ENCODE results near the gene JAKMIP2. TPM values are rescaled to one million over a fixed set of nuclear protein-coding genes. Genes with fewer than 3 reads are reported as not detected.

The JAKMIP2 gene
- total and polyA plus RNA-seq, 2 donors (not counting 1 experiment from before 2014, with no cell fraction given), result 1.3 to 6.5 TPM

DNA sequence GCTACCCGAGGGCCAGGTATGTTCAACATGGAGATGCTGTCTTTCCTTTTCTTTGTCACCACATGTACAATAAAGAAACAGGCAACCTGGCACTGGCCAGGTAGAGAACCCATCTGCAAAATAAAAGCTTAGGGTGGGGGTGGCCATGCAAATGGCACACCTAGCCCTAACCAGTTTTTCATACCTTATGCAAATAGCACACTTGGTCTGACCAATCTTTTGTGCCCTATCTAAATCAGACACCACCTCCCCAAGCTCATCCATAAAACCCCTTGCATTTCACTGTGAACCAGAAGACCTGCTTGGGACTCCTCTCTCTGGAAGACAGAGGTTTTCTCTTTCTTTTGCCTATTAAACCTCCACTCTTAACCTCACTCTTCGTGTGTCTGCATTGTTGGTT, 33.9 kb downstream of the JAKMIP2 start:
- Histone ChIP-seq H3K27ac (ENCODE audit: insufficient read depth, low read length) (no peak overlapping the region), H3K79me2 (ENCODE audit: control insufficient read depth, insufficient read depth, low read length) (no peaks in the 10 kb centered on the region), H3K4me1 (ENCODE audit: control insufficient read depth, extremely low read depth, insufficient read depth, low read length) (no peaks in the 10 kb centered on the region), H3K27me3 (ENCODE audit: control insufficient read depth, insufficient read depth, low read length) (no peaks in the 10 kb centered on the region), H3K4me2 (ENCODE audit: extremely low read depth, insufficient read depth, low read length) (no peak overlapping the region), H3K9ac (ENCODE audit: insufficient read depth, low read length) (no peak overlapping the region), H3K9me3 (ENCODE audit: control insufficient read depth, insufficient read depth, low read depth, low read length) (no peaks in the 10 kb centered on the region), H2AFZ (ENCODE audit: low read length) (no peak overlapping the region), H4K20me1 (ENCODE audit: control insufficient read depth, extremely low read depth, insufficient read depth, low read length) (no peaks in the 10 kb centered on the region), H3K36me3 (ENCODE audit: control insufficient read depth, insufficient read depth, low read length) (no peaks in the 10 kb centered on the region), H3K4me3 (replicated peaks in 1 of 4; ENCODE audit: control extremely low read depth in 1 of 4, insufficient read depth in 1 of 4, low read depth in 3 of 4, low read length in 4 of 4) (no peak overlapping the region)
- TF ChIP-seq, protein P1, sequence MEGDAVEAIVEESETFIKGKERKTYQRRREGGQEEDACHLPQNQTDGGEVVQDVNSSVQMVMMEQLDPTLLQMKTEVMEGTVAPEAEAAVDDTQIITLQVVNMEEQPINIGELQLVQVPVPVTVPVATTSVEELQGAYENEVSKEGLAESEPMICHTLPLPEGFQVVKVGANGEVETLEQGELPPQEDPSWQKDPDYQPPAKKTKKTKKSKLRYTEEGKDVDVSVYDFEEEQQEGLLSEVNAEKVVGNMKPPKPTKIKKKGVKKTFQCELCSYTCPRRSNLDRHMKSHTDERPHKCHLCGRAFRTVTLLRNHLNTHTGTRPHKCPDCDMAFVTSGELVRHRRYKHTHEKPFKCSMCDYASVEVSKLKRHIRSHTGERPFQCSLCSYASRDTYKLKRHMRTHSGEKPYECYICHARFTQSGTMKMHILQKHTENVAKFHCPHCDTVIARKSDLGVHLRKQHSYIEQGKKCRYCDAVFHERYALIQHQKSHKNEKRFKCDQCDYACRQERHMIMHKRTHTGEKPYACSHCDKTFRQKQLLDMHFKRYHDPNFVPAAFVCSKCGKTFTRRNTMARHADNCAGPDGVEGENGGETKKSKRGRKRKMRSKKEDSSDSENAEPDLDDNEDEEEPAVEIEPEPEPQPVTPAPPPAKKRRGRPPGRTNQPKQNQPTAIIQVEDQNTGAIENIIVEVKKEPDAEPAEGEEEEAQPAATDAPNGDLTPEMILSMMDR (conservative IDR thresholded peaks at IDR 0.05 in 1 of 2, IDR thresholded peaks at IDR 0.05 in 1 of 2; ENCODE audit: low read depth in 1 of 2, low read length in 2 of 2), result no peak
- no peak for TF ChIP-seq EZH2 (IDR thresholded peaks at IDR 0.05; ENCODE audit: low read length, missing control alignments)
- DNase-seq (ENCODE audit: low read depth in 2 of 2), result no peak

DNA sequence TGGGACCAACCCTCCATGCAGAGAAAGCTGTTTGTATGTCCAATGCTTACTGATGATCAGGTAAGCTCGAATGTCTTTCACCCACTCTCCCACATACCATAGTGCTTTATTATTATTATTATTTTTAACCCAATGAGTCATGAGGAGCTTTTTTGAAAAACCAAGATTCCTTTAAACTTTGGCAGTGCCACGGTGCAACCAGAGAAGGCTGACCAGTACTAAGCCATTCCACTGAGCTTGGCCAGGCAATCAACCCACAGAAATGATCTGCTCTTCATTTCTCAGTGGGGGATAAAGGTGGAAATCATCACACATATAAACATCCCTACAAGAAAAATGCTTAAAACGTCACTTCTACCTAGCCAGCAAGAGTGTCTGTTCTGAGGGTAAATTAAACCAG, 35.5 kb downstream of the JAKMIP2 start:
- DNase-seq (ENCODE audit: low read depth in 2 of 2), result peak in 1 of 2 donors; percentile 67
- no peak for TF ChIP-seq EZH2 (IDR thresholded peaks at IDR 0.05; ENCODE audit: low read length, missing control alignments)
- TF ChIP-seq, protein P1 (conservative IDR thresholded peaks at IDR 0.05 in 1 of 2, IDR thresholded peaks at IDR 0.05 in 1 of 2; ENCODE audit: low read depth in 1 of 2, low read length in 2 of 2), result no peak
- Histone ChIP-seq H3K4me3 (replicated peaks in 1 of 4; ENCODE audit: control extremely low read depth in 1 of 4, insufficient read depth in 1 of 4, low read depth in 3 of 4, low read length in 4 of 4) (no peak overlapping the region), H4K20me1 (ENCODE audit: control insufficient read depth, extremely low read depth, insufficient read depth, low read length) (no peaks in the 10 kb centered on the region), H3K27me3 (ENCODE audit: control insufficient read depth, insufficient read depth, low read length) (no peaks in the 10 kb centered on the region), H3K27ac (ENCODE audit: insufficient read depth, low read length) (no peak overlapping the region), H3K4me1 (ENCODE audit: control insufficient read depth, extremely low read depth, insufficient read depth, low read length) (no peaks in the 10 kb centered on the region), H3K36me3 (ENCODE audit: control insufficient read depth, insufficient read depth, low read length) (no peaks in the 10 kb centered on the region), H3K79me2 (ENCODE audit: control insufficient read depth, insufficient read depth, low read length) (no peaks in the 10 kb centered on the region), H3K9ac (ENCODE audit: insufficient read depth, low read length) (no peak overlapping the region), H2AFZ (ENCODE audit: low read length) (no peak overlapping the region), H3K9me3 (ENCODE audit: control insufficient read depth, insufficient read depth, low read depth, low read length) (no peaks in the 10 kb centered on the region), H3K4me2 (ENCODE audit: extremely low read depth, insufficient read depth, low read length) (no peak overlapping the region)

DNA sequence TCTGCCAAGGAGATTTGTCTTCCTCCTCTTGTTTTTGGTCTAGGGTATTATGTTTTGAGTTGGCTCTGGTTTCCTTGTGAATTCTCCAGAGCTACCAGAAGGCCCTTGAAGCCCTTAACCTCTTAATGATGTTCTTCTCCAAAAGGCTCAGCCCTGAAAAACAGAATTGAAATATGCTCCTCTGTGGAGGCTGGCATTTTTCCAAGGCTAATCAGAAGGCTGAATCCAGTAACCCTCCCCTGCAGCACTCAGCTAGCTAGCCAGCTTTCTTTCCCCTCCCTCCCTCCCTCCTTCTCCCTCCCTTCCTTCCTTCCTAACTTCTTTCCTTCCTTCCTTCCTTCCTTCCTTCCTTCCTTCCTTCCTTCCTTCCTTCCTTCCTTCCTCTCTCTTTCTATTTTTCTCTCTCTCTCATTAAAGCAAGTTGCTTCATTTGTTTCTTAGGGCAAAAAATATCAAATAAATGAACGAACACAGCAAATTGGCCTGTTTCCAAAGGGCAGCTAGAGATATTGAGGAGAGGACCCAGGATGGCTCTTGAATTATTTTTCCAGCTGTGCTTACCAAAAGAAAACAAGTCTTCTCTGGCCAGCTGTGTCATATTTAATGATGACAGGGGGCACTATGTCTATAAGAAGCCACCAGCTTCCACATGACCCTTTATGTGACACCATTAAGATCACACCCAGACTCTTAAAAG, 38.7 kb downstream of the JAKMIP2 start:
- TF ChIP-seq, protein P1 (conservative IDR thresholded peaks at IDR 0.05 in 1 of 2, IDR thresholded peaks at IDR 0.05 in 1 of 2; ENCODE audit: low read depth in 1 of 2, low read length in 2 of 2), result no peak
- no peak for TF ChIP-seq EZH2 (IDR thresholded peaks at IDR 0.05; ENCODE audit: low read length, missing control alignments)
- no peaks in the 10 kb centered on the region for H3K27me3 ChIP-seq (ENCODE audit: control insufficient read depth, insufficient read depth, low read length)

More for the DNA sequence above, 38.7 kb downstream of the JAKMIP2 start:
- Histone ChIP-seq H2AFZ (ENCODE audit: low read length) (no peak overlapping the region), H3K4me3 (replicated peaks in 1 of 4; ENCODE audit: control extremely low read depth in 1 of 4, insufficient read depth in 1 of 4, low read depth in 3 of 4, low read length in 4 of 4) (no peak overlapping the region), H3K9ac (ENCODE audit: insufficient read depth, low read length) (no peak overlapping the region), H3K27ac (ENCODE audit: insufficient read depth, low read length) (no peak overlapping the region), H3K79me2 (ENCODE audit: control insufficient read depth, insufficient read depth, low read length) (no peaks in the 10 kb centered on the region), H3K4me2 (ENCODE audit: extremely low read depth, insufficient read depth, low read length) (no peak overlapping the region), H3K4me1 (ENCODE audit: control insufficient read depth, extremely low read depth, insufficient read depth, low read length) (no peaks in the 10 kb centered on the region), H4K20me1 (ENCODE audit: control insufficient read depth, extremely low read depth, insufficient read depth, low read length) (no peaks in the 10 kb centered on the region), H3K36me3 (ENCODE audit: control insufficient read depth, insufficient read depth, low read length) (no peaks in the 10 kb centered on the region), H3K9me3 (ENCODE audit: control insufficient read depth, insufficient read depth, low read depth, low read length) (no peaks in the 10 kb centered on the region)
- DNase-seq (ENCODE audit: low read depth in 2 of 2), result peak; percentile 30 to 52
